ENCODE measurements around the gene ASXL2.

- TF ChIP-seq GATA2 (IDR thresholded peaks at IDR 0.05; ENCODE audit: low read depth, low read length): no peak
- TF ChIP-seq GATA3 (IDR thresholded peaks at IDR 0.05; ENCODE audit: low read depth, low read length): no peak
Measured at GRCh38 chr2:25688236-25688635, 190.1 kb downstream of the ASXL2 start.

Measured in SH-SY5Y (cell line).